Activated CD4-positive, alpha-beta T cell treated with anti-CD3 and anti-CD28 coated beads, Interleukin-2, amount 10 ng/mL, durations not matched to agents 24 days and 14 days (primary cell): ENCODE data around the gene LPP. TPM values are rescaled to one million over a fixed set of nuclear protein-coding genes. Genes with fewer than 3 reads are reported as not detected.

Experiments
- DNase-seq: peaks from one replicate; pipeline ENCODE4 v3.0.0; 2022
- H3K27ac Mint-ChIP-seq: one replicate; pipeline ENCODE4 v1.8.0; 2022; ENCODE audit warnings: mild to moderate bottlenecking, mixed read lengths
- H3K27me3 Mint-ChIP-seq: one replicate; pipeline ENCODE4 v1.8.0; 2022; ENCODE audit warnings: mixed read lengths
- H3K36me3 Mint-ChIP-seq: one replicate; pipeline ENCODE4 v1.8.0; 2022; ENCODE audit warnings: low read depth, mild to moderate bottlenecking, mixed read lengths
- H3K4me1 Mint-ChIP-seq: one replicate; pipeline ENCODE4 v1.8.0; 2021; ENCODE audit warnings: mixed read lengths
- H3K4me3 Mint-ChIP-seq: one replicate; pipeline ENCODE4 v1.8.0; 2022; ENCODE audit warnings: mild to moderate bottlenecking, moderate library complexity, mixed read lengths
- H3K9me3 Mint-ChIP-seq: one replicate; pipeline ENCODE4 v1.8.0; 2021; ENCODE audit warnings: mixed read lengths
- intact Hi-C: fragments of 100-400 bp; cut with micrococcal nuclease; formaldehyde crosslinking; loops from one replicate; pipeline ENCODE4 v1.15.1; 2023
- total RNA-seq: library from RNA; stranded (reverse); gene quantifications from 2 replicates; pipeline ENCODE4 v1.2.3, GENCODE V29; 2022

Gene LPP
- total RNA-seq, 1 donor from 2014 or later, result 41.4 TPM

DNA sequence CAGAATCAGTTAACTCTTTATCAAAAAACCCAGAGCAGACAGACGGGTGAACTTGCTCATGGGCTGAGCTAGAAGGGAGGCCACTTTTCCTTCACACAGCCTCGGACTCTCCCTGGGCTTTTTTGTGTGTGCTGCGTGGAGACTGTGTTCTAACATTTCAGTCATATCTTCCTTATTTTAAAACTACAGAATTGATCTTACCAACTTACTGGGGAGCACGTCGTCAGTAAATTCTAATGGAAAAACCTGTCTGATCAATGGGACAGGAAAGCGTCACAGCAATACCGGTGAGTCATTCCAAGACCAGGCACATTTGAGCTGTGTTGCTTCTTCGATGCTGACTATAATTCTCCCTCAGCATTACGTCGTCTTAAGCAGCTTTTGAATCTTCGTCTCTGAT, 145.1 kb downstream of the LPP start:
- H3K27me3 Mint-ChIP-seq, result peaks cover 5% of the 10 kb centered on the region
- H3K27ac Mint-ChIP-seq, result peak overlapping the region; percentile 95
- intact Hi-C loops, result loop anchor here (1.0 to 5.0 kb wide), 12 partner anchors 10 to 653 kb away; partner anchors contain the start of gene BCL6
- H3K4me1 Mint-ChIP-seq, result peaks cover 76% of the 10 kb centered on the region
- H3K9me3 Mint-ChIP-seq, result peaks cover 10% of the 10 kb centered on the region
- peak; percentile 81 for DNase-seq
- peaks cover 16% of the 10 kb centered on the region for H3K36me3 Mint-ChIP-seq
- peak overlapping the region; percentile 52 for H3K4me3 Mint-ChIP-seq

- peaks cover 74% of the 10 kb centered on the region for H3K4me1 Mint-ChIP-seq
- DNase-seq, result no peak
- peaks cover 10% of the 10 kb centered on the region for H3K9me3 Mint-ChIP-seq
- H3K36me3 Mint-ChIP-seq, result peaks cover 19% of the 10 kb centered on the region
- peak overlapping the region; percentile 95 for H3K27ac Mint-ChIP-seq
- intact Hi-C loops, result loop anchor here (1.0 to 10.0 kb wide), 13 partner anchors 10 to 845 kb away; partner anchors contain the start of gene BCL6
- H3K4me3 Mint-ChIP-seq, result peak overlapping the region; percentile 52
- H3K27me3 Mint-ChIP-seq, result peaks cover 8% of the 10 kb centered on the region
Measured at GRCh38 chr3:188299708-188300107, 145.8 kb downstream of the LPP start.

DNA sequence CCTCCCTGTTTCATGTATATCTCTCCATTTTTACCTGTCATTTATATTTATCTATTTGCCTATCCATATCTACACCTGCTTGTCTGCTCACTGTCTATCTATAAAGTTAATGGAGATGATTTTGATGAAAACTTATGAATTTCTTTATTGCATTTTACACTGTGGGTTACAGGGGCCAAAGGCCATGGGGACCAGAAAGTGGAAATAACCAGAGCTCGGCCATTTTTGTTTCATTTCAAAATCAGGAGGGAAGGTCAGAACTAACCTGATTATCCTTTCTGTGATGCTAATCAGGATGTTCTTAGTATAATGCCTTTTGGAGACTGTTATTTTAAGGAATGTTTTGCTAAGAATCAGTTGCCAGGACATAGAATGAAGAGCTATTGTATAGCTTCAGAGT, 147.2 kb downstream of the LPP start:
- intact Hi-C loops, result loop anchor here (10.0 kb wide), 1 partner anchor 844 kb away; no protein-coding TSS in a partner anchor
- peaks cover 24% of the 10 kb centered on the region for H3K36me3 Mint-ChIP-seq
- H3K4me3 Mint-ChIP-seq, result no peak overlapping the region
- peaks cover 14% of the 10 kb centered on the region for H3K9me3 Mint-ChIP-seq
- DNase-seq, result no peak
- H3K4me1 Mint-ChIP-seq, result peaks cover 61% of the 10 kb centered on the region
- H3K27me3 Mint-ChIP-seq, result peaks cover 8% of the 10 kb centered on the region
- H3K27ac Mint-ChIP-seq, result peak overlapping the region; percentile 65

GRCh38 chr3:188303286-188303799, 149.4 kb downstream of the LPP start:
- Mint-ChIP-seq H3K4me1 (peaks cover 42% of the 10 kb centered on the region), H3K27ac (peak overlapping the region; percentile 31), H3K27me3 (peaks cover 8% of the 10 kb centered on the region), H3K36me3 (peaks cover 26% of the 10 kb centered on the region), H3K4me3 (no peak overlapping the region), H3K9me3 (peaks cover 8% of the 10 kb centered on the region)
- intact Hi-C loops, result loop anchor here (10.0 kb wide), 1 partner anchor 841 kb away; no protein-coding TSS in a partner anchor
- DNase-seq, result peak; percentile 41

DNA sequence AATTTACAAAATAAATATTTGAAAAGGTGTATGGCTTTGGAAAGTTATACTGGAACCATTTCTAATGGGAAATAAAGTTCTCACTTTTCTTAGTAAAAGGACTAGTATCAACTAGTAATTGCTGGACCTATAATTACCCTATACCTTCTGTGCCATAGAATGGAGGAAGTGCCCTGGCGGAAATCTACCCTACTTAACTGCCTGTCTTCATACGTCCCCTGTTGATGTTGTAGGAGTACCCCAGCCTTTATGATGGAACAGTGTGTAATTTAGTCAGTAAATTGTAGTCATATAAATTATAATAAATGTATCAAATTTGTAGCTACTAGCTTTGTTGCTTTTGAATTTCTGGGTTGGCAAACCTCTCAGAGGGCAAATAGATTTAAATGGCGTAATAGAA, 149.9 kb downstream of the LPP start:
- Mint-ChIP-seq H3K36me3 (peaks cover 28% of the 10 kb centered on the region), H3K4me3 (no peak overlapping the region), H3K27ac (no peak overlapping the region), H3K27me3 (peaks cover 8% of the 10 kb centered on the region), H3K4me1 (peaks cover 41% of the 10 kb centered on the region), H3K9me3 (peaks cover 8% of the 10 kb centered on the region)
- DNase-seq, result no peak
- intact Hi-C loops, result loop anchor here (10.0 kb wide), 1 partner anchor 841 kb away; no protein-coding TSS in a partner anchor

DNA sequence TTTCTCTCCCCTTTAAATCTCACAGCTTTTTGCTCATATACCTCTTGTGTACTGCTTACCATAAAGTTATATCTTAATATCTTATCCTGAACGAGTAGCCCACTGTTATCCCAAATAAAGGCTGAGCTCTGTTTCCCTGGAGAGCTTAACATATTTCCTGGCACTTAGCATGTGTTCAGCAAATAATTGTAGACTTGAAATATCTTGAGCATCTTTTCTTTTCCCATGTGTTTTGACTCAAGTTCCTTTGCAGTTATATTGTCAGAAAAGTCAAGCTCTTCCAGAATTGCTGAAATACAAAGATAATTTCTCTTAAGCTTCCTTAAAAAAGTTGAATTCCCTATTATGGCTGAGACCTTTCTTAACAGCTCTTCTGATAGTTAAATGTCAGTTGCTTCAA, 150.5 kb downstream of the LPP start:
- peaks cover 41% of the 10 kb centered on the region for H3K4me1 Mint-ChIP-seq
- H3K36me3 Mint-ChIP-seq, result peaks cover 28% of the 10 kb centered on the region
- peaks cover 8% of the 10 kb centered on the region for H3K9me3 Mint-ChIP-seq
- DNase-seq, result no peak
- no peak overlapping the region for H3K4me3 Mint-ChIP-seq
- intact Hi-C loops, result loop anchor here (10.0 kb wide), 1 partner anchor 840 kb away; no protein-coding TSS in a partner anchor
- H3K27ac Mint-ChIP-seq, result no peak overlapping the region
- H3K27me3 Mint-ChIP-seq, result peaks cover 8% of the 10 kb centered on the region

DNA sequence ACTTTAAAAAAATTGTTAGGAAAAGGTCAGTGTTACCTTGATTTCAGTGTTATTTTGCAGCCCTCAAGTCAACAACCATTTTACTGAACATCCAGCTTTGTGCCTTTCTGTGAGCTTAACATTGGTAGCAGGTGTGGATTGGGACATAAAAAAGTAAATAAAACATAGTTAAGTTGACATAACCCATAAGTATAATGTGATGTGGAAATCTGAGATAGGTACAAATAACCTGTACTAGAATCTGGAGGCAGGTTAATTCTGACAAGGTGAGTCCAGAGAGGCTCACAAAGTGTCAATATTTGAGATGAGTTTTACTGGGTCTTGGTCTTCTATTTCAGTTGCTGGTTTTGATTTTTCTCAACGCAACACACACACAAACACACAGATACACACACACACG, 151.3 kb downstream of the LPP start:
- no peak overlapping the region for H3K4me3 Mint-ChIP-seq
- H3K4me1 Mint-ChIP-seq, result peaks cover 45% of the 10 kb centered on the region
- intact Hi-C loops, result loop anchor here (10.0 kb wide), 1 partner anchor 840 kb away; no protein-coding TSS in a partner anchor
- H3K36me3 Mint-ChIP-seq, result peaks cover 29% of the 10 kb centered on the region
- peaks cover 8% of the 10 kb centered on the region for H3K9me3 Mint-ChIP-seq
- no peak for DNase-seq
- peaks cover 8% of the 10 kb centered on the region for H3K27me3 Mint-ChIP-seq
- H3K27ac Mint-ChIP-seq, result no peak overlapping the region

GRCh38 chr3:188306435-188307005, 152.6 kb downstream of the LPP start:
- no peak overlapping the region for H3K4me3 Mint-ChIP-seq
- DNase-seq, result no peak
- H3K27me3 Mint-ChIP-seq, result peaks cover 3% of the 10 kb centered on the region
- H3K9me3 Mint-ChIP-seq, result peaks cover 4% of the 10 kb centered on the region
- peaks cover 29% of the 10 kb centered on the region for H3K36me3 Mint-ChIP-seq
- no peak overlapping the region for H3K27ac Mint-ChIP-seq
- intact Hi-C loops, result loop anchor here (10.0 kb wide), 1 partner anchor 838 kb away; no protein-coding TSS in a partner anchor
- peaks cover 42% of the 10 kb centered on the region for H3K4me1 Mint-ChIP-seq

DNA sequence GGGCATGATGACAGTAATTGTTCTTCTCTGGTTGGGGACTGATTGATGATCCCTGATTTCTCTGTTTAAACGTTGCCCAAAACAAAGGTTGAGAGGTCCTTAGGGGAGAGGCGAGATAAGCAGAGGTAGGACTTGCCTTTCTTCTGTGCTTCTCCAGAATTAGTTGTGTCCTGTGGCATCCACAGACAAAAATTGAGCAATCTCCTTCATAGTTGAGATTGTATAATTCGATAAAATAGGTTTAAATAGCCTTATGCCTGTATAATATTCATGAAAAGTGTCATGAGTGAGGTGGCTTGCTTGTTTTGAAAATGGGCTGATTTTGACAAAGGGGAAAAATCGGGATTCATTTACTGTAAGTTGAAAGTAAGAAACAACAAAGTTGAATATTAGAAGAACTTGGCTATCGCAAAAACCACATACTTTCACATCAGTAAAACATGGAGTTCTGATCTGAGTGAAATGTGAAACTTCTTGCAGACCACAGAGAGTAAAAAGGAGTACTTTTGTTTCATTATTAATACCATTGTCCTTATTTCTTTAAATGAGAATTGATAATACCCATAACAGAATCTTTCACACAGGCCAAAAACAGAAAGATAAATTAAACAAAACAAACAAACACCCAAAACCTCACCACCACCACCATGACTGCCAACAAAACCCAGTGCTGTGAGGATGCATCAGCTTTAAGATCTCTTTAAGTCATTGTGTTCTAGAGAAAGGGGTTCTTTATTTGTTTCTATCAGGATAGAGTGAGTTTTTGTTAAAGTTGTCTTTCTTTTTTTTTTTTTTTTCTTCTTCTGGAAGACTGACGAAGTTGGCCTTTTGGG, 155.7 kb downstream of the LPP start:
- DNase-seq, result peak; percentile 79
- Mint-ChIP-seq H3K4me3 (peak overlapping the region; percentile 62), H3K27me3 (peaks cover 3% of the 10 kb centered on the region), H3K4me1 (peaks cover 22% of the 10 kb centered on the region), H3K36me3 (peaks cover 29% of the 10 kb centered on the region), H3K27ac (peak overlapping the region; percentile 87), H3K9me3 (peaks cover 4% of the 10 kb centered on the region)
- intact Hi-C loops, result loop anchor here (1.0 to 10.0 kb wide), 10 partner anchors 10 to 835 kb away; no protein-coding TSS in a partner anchor

GRCh38 chr3:188310270-188310710, 156.3 kb downstream of the LPP start:
- Mint-ChIP-seq H3K9me3 (peaks cover 4% of the 10 kb centered on the region), H3K4me3 (peak overlapping the region; percentile 62), H3K27ac (peak overlapping the region; percentile 87), H3K4me1 (peaks cover 22% of the 10 kb centered on the region), H3K36me3 (peaks cover 29% of the 10 kb centered on the region), H3K27me3 (peaks cover 3% of the 10 kb centered on the region)
- DNase-seq, result peak; percentile 53
- intact Hi-C loops, result loop anchor here (1.0 to 10.0 kb wide), 2 partner anchors 29 to 415 kb away; no protein-coding TSS in a partner anchor

DNA sequence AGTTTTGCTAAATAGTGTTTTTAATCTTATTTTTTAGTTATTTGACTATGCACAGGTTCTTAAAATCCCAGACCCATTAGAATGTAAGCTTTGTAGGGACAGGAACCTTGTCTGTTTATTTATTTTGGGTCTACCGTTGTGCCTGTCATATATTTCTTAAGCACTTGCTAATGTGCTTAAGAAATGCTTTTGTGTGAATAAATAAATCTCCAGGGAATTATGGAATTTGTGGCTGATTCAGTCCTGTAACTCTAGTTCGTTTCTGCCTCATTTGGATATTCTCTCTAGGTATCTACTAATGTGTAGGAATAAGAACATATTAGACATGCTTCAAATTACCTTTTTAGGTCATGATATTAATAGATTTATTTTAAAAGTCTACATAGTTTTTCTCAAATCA, 161.6 kb downstream of the LPP start:
- H3K27ac Mint-ChIP-seq, result no peak overlapping the region
- H3K27me3 Mint-ChIP-seq, result peaks cover 7% of the 10 kb centered on the region
- H3K36me3 Mint-ChIP-seq, result peaks cover 20% of the 10 kb centered on the region
- DNase-seq, result no peak
- H3K4me3 Mint-ChIP-seq, result no peak overlapping the region
- intact Hi-C loops, result loop anchor here (10.0 kb wide), 1 partner anchor 409 kb away; no protein-coding TSS in a partner anchor
- H3K9me3 Mint-ChIP-seq, result peaks cover 4% of the 10 kb centered on the region
- peaks cover 13% of the 10 kb centered on the region for H3K4me1 Mint-ChIP-seq

DNA sequence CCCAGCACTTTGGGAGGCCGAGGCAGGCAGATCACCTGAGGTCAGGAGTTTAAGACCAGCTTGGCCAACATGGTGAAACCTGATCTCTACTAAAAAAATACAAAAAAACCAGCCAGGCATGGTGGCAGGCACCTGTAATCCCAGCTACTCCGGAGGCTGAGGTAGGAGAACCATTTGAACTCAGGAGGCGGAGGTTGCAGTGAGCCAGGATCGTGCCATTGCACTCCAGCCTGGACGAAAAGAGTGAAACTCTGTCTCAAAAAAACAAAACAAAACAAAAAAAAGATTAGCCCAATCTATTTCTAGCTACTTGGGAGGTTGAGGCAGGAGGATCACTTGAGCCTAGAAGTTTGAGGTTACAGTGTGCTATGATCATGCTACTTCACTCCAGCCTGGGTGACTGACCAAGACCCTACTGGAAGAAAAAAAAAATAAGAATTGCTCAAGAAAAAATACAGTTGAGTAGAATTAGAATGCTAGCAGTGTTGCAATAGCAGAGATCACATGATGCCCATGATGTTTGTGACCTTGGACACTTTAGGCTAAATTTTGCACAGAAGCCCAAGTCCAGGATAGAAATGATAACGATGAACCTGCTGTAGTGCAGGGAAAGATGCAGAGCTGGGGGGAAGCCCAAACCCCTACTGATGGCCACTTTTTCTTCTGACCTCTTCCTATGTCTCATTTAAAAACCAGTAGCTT, 162.2 kb downstream of the LPP start:
- Mint-ChIP-seq H3K4me3 (no peak overlapping the region), H3K27ac (no peak overlapping the region), H3K9me3 (peaks cover 7% of the 10 kb centered on the region), H3K4me1 (peaks cover 17% of the 10 kb centered on the region), H3K27me3 (peaks cover 7% of the 10 kb centered on the region), H3K36me3 (peaks cover 21% of the 10 kb centered on the region)
- intact Hi-C loops, result loop anchor here (10.0 kb wide), 1 partner anchor 409 kb away; no protein-coding TSS in a partner anchor
- DNase-seq, result no peak

GRCh38 chr3:188316723-188317070, 162.7 kb downstream of the LPP start:
- Mint-ChIP-seq H3K36me3 (peaks cover 20% of the 10 kb centered on the region), H3K27me3 (peaks cover 7% of the 10 kb centered on the region), H3K9me3 (peaks cover 7% of the 10 kb centered on the region), H3K4me1 (peaks cover 17% of the 10 kb centered on the region), H3K27ac (no peak overlapping the region), H3K4me3 (no peak overlapping the region)
- intact Hi-C loops, result loop anchor here (10.0 kb wide), 1 partner anchor 408 kb away; no protein-coding TSS in a partner anchor
- no peak for DNase-seq
